Measurements from ENCODE around the gene TSPEAR. TPM values are rescaled to one million over a fixed set of nuclear protein-coding genes. Genes with fewer than 3 reads are reported as not detected.
"Not testable (repeated sequence)": the region's sequence is repeated elsewhere in the genome, so short reads cannot be mapped to it uniquely, and the experiment has no call there.

TSPEAR gene
- polyA plus RNA-seq, 2 donors = 0.01 to 0.04 TPM

DNA sequence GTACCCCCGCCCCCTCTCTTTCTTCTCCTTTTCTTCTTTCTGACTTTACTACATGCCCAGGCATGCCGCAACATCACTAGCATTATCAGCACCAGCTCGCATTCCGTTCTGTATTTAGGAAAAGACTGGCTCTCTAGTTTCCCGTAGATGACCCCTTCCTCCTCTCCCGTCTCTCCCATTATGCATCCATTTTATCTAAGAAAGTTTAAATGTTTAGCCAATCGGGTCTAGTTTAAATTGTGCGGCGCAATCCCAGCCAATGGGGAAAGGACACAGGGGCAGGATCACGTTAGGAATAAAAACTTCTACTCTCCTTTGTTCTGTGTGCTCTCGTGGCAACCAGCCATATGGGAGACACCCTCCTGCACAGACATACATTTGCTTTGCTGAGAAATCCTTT, 113.3 kb downstream of the TSPEAR start:
- no peaks in the 10 kb centered on the region for H3K9me3 ChIP-seq (ENCODE audit: control insufficient read depth in 2 of 2, insufficient read depth in 1 of 2, low read depth in 1 of 2, low read length in 1 of 2)
- H3K27me3 ChIP-seq (ENCODE audit: control insufficient read depth in 1 of 2, insufficient read depth in 2 of 2, low read length in 2 of 2) = no peaks in the 10 kb centered on the region
- 68 to 69% methylated on average over 11 of the region's 11 CpGs for WGBS, 2 donors
- H3K27ac ChIP-seq (ENCODE audit: low read depth in 2 of 2, low read length in 1 of 2) = no peak overlapping the region
- H3K4me1 ChIP-seq (ENCODE audit: control insufficient read depth in 2 of 2, insufficient read depth in 2 of 2, low read length in 1 of 2) = peaks cover 0 to 2% of the 10 kb centered on the region in 2 donors
- no peaks in the 10 kb centered on the region for H3K36me3 ChIP-seq (ENCODE audit: control insufficient read depth in 2 of 2, insufficient read depth in 2 of 2, low read length in 1 of 2)
- no peak overlapping the region for H3K4me3 ChIP-seq (ENCODE audit: low read depth in 1 of 2, low read length in 2 of 2)

DNA sequence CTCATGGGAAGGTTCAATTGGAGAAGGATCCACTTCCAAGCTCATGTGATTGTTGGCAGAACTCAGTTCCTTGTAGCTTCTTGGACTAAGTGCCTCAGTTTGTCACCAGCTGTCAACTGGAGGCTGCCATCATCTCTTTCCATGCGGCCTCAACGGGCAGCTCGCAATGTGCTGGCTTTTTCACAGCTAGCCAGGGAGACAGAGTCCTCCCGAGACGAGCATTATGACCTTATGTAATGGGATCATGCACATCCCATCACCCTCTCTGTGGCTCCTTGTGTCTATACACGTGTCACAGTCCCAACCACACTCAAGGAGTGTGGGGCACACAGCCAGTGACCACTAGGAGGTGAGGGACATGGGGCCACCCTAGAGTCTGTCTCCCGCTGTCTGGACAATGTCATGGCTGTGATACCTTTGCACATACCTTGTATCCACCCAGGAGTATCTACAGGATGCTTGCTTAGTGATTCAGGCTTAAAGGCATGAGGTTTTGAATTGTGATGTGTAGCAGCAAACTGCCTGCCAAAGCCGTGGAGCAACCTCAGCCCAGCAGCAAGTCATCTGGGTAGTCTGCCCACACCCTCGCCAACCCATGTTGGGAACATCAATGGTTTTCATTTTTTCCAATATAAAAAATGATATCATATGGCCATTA, 115.2 kb downstream of the TSPEAR start:
- Histone ChIP-seq H3K27me3 (ENCODE audit: control insufficient read depth in 1 of 2, insufficient read depth in 2 of 2, low read length in 2 of 2) (no peaks in the 10 kb centered on the region), H3K27ac (ENCODE audit: low read depth in 2 of 2, low read length in 1 of 2) (no peak overlapping the region), H3K4me3 (ENCODE audit: low read depth in 1 of 2, low read length in 2 of 2) (no peak overlapping the region), H3K4me1 (ENCODE audit: control insufficient read depth in 2 of 2, insufficient read depth in 2 of 2, low read length in 1 of 2) (peaks cover 0 to 11% of the 10 kb centered on the region in 2 donors), H3K9me3 (ENCODE audit: control insufficient read depth in 2 of 2, insufficient read depth in 1 of 2, low read depth in 1 of 2, low read length in 1 of 2) (no peaks in the 10 kb centered on the region), H3K36me3 (ENCODE audit: control insufficient read depth in 2 of 2, insufficient read depth in 2 of 2, low read length in 1 of 2) (no peaks in the 10 kb centered on the region)
- 69 to 72% methylated on average over 9 of the region's 9 CpGs for WGBS, 2 donors

DNA sequence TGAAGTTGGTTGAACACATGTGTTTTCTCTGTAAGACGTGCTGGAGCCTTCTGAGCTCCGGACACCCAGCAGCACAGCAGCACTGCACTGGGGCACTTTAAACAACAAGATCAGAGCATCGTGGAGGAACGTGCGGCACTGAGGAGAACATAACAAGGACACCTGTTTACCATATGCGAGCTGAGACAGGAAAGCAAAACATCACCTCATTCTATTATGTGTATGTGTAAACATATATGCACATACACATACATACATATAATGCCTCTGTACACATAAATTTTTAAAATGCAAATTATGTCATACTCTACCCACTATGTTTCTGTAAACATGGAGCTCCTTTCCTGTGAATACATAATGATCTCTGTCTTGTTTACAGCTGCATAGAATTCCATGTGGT, 115.8 kb downstream of the TSPEAR start:
- 70 to 72% methylated on average over 6 of the region's 6 CpGs for WGBS, 2 donors
- H3K27ac ChIP-seq (ENCODE audit: low read depth in 2 of 2, low read length in 1 of 2) = no peak overlapping the region
- H3K4me1 ChIP-seq (ENCODE audit: control insufficient read depth in 2 of 2, insufficient read depth in 2 of 2, low read length in 1 of 2) = peaks cover 0 to 9% of the 10 kb centered on the region in 2 donors
- no peaks in the 10 kb centered on the region for H3K9me3 ChIP-seq (ENCODE audit: control insufficient read depth in 2 of 2, insufficient read depth in 1 of 2, low read depth in 1 of 2, low read length in 1 of 2)
- H3K36me3 ChIP-seq (ENCODE audit: control insufficient read depth in 2 of 2, insufficient read depth in 2 of 2, low read length in 1 of 2) = no peaks in the 10 kb centered on the region
- H3K27me3 ChIP-seq (ENCODE audit: control insufficient read depth in 1 of 2, insufficient read depth in 2 of 2, low read length in 2 of 2) = no peaks in the 10 kb centered on the region
- no peak overlapping the region for H3K4me3 ChIP-seq (ENCODE audit: low read depth in 1 of 2, low read length in 2 of 2)

DNA sequence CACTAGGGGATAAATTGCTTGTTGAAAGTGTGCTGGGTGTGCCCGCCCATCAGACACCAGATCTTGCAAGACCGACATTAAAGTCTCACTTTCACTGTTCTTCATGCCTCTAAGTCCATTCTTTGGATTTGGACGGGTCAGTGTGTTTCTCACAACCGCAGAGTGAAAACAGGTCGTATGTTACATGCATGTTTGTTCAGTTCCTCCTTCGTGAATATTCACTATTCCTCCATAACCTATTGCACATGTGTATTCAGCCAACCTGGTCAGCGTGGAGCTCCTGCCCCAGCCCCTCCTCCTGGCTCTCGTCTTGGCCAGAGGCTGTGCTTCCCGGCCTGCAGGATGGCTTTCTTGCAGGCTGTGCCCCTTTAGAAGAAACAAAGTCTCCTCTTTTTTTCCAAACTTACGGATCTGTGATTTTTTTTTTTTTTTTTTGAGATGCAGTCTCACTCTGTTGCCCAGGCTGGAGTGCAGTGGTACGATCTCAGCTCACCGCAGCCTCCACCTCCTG, 116.9 kb downstream of the TSPEAR start:
- no peaks in the 10 kb centered on the region for H3K9me3 ChIP-seq (ENCODE audit: control insufficient read depth in 2 of 2, insufficient read depth in 1 of 2, low read depth in 1 of 2, low read length in 1 of 2)
- H3K4me3 ChIP-seq (ENCODE audit: low read depth in 1 of 2, low read length in 2 of 2) = no peak overlapping the region
- no peaks in the 10 kb centered on the region for H3K27me3 ChIP-seq (ENCODE audit: control insufficient read depth in 1 of 2, insufficient read depth in 2 of 2, low read length in 2 of 2)
- H3K4me1 ChIP-seq (ENCODE audit: control insufficient read depth in 2 of 2, insufficient read depth in 2 of 2, low read length in 1 of 2) = peaks cover 0 to 9% of the 10 kb centered on the region in 2 donors
- H3K27ac ChIP-seq (ENCODE audit: low read depth in 2 of 2, low read length in 1 of 2) = no peak overlapping the region
- no peaks in the 10 kb centered on the region for H3K36me3 ChIP-seq (ENCODE audit: control insufficient read depth in 2 of 2, insufficient read depth in 2 of 2, low read length in 1 of 2)
- 72 to 80% methylated on average over 12 of the region's 12 CpGs for WGBS, 2 donors

DNA sequence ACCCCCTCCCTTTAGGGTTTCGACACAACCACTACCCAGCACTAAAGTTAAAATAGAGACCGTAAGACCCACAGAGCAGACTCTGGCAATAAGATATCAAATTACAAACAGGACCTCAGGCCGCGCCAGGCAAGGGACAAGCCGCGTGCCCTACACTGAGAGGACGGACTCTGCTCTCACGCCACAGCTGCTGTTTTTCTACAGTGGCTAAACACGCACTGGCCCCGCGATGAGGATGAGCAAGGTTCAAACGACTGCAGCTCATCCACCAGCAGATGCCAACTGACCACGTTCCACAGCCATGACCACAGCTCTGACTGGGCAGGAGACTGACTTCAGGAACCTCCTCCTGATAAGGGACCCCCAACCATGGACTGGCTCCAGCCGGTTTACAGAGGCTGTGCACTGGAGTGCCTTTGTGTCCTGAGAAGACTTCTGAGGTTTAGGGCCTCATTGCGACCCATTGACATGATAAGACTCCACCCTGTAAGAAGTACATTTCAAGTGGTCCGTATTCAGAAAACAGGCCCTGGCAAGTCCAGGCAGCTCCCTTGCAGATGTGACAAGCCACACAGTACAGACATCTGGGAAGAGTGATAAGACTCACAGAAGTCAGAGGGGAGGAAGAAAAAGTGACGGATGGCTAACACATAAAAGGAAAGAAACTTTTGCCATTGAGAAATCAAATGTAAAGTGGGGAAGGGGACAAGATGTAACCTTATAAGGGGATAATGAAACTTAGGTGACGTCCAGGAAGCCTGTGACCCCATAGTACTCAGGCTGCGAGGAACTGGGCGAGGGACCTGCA, 117.6 kb downstream of the TSPEAR start:
- Histone ChIP-seq H3K4me1 (ENCODE audit: control insufficient read depth in 2 of 2, insufficient read depth in 2 of 2, low read length in 1 of 2) (peaks cover 0 to 9% of the 10 kb centered on the region in 2 donors), H3K27me3 (ENCODE audit: control insufficient read depth in 1 of 2, insufficient read depth in 2 of 2, low read length in 2 of 2) (no peaks in the 10 kb centered on the region), H3K27ac (ENCODE audit: low read depth in 2 of 2, low read length in 1 of 2) (no peak overlapping the region)

DNA sequence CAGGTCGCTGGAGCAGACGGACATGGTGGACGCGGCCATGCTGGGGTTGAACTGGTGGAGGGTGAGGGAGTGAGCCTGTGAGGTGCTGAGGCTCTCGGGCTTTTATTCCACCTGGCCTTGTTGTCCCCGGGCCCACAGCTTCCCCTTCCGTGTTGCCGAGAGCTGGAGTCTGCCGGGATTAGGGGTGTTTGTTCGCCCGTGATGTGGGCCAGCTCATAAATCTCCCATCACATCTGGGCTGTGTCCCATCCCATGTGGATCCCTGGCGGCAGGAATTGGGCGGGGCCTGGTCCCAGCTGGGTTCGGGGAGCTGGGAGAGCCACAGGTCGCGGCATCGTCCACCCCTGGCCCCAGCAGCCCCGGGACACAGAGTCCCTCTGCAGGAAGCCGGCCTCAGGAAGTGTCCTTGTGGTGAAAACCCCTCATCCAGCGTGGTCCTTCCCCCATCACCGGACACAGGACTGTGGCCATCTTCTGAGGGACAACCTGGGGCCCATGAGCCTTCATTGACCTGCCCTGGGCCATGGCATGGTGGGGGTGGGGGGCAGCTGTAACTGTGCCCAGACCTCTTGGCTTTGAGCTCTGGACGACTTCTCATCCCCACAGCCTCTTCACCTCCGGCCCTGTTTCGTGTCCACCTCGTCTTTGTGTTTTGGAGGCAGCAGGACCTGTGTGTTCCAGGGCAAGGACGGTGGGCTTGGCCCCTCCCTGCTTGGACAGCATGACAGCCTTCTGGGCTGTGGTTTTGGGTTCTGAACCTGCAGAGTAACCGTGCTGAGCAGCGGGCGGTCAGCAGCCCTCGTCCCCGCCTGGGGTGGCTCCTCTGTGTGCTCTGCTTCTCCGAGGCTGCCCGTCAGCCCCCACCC, 118.7 kb downstream of the TSPEAR start, which contains the start of gene KRTAP10-6:
Gene KRTAP10-6 (minus strand): TSS at position 60 of the 866 bp plus-strand sequence. CDS start 21 bp downstream, at position 39.
- Histone ChIP-seq H3K27ac (ENCODE audit: low read depth in 2 of 2, low read length in 1 of 2) (no peak within 1 kb of the TSS), H3K4me1 (ENCODE audit: control insufficient read depth in 2 of 2, insufficient read depth in 2 of 2, low read length in 1 of 2) (peaks cover 0 to 9% of the 10 kb centered on the region in 2 donors), H3K9me3 (ENCODE audit: control insufficient read depth in 2 of 2, insufficient read depth in 1 of 2, low read depth in 1 of 2, low read length in 1 of 2) (no peaks in the 10 kb centered on the region), H3K27me3 (ENCODE audit: control insufficient read depth in 1 of 2, insufficient read depth in 2 of 2, low read length in 2 of 2) (no peaks in the 10 kb centered on the region), H3K4me3 (ENCODE audit: low read depth in 1 of 2, low read length in 2 of 2) (no peak within 1 kb of the TSS), H3K36me3 (ENCODE audit: control insufficient read depth in 2 of 2, insufficient read depth in 2 of 2, low read length in 1 of 2) (no peaks in the 10 kb centered on the region)
- WGBS, 2 donors = 53 to 60% methylated on average over 31 to 33 of the region's 33 CpGs

More for the DNA sequence above, 117.6 kb downstream of the TSPEAR start:
- Histone ChIP-seq H3K9me3 (ENCODE audit: control insufficient read depth in 2 of 2, insufficient read depth in 1 of 2, low read depth in 1 of 2, low read length in 1 of 2) (no peaks in the 10 kb centered on the region), H3K4me3 (ENCODE audit: low read depth in 1 of 2, low read length in 2 of 2) (no peak overlapping the region), H3K36me3 (ENCODE audit: control insufficient read depth in 2 of 2, insufficient read depth in 2 of 2, low read length in 1 of 2) (no peaks in the 10 kb centered on the region)
- WGBS, 2 donors = 58 to 64% methylated on average over 20 of the region's 20 CpGs

DNA sequence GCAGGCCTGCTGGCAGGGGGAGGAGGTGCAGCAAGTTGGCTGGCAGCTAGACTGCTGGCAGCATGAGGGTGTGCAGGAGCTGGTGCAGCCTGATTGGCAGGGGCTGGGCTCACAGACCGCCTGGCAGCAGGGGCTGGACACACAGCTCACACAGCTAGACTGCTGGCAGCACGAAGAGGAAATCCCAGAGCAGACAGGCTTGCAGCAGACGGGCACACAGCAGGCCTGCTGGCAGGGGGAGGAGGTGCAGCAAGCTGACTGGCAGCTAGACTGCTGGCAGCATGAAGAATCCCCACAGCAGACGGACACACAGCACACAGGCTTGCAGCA, 119.6 kb downstream of the TSPEAR start:
- 22 to 30% methylated on average over 2 to 4 of the region's 4 CpGs for WGBS, 2 donors
- H3K27me3 ChIP-seq (ENCODE audit: control insufficient read depth in 1 of 2, insufficient read depth in 2 of 2, low read length in 2 of 2); H3K36me3 ChIP-seq (ENCODE audit: control insufficient read depth in 2 of 2, insufficient read depth in 2 of 2, low read length in 1 of 2); H3K4me3 ChIP-seq (ENCODE audit: low read depth in 1 of 2, low read length in 2 of 2); H3K4me1 ChIP-seq (ENCODE audit: control insufficient read depth in 2 of 2, insufficient read depth in 2 of 2, low read length in 1 of 2); H3K9me3 ChIP-seq (ENCODE audit: control insufficient read depth in 2 of 2, insufficient read depth in 1 of 2, low read depth in 1 of 2, low read length in 1 of 2); H3K27ac ChIP-seq (ENCODE audit: low read depth in 2 of 2, low read length in 1 of 2): not testable (repeated sequence)

DNA sequence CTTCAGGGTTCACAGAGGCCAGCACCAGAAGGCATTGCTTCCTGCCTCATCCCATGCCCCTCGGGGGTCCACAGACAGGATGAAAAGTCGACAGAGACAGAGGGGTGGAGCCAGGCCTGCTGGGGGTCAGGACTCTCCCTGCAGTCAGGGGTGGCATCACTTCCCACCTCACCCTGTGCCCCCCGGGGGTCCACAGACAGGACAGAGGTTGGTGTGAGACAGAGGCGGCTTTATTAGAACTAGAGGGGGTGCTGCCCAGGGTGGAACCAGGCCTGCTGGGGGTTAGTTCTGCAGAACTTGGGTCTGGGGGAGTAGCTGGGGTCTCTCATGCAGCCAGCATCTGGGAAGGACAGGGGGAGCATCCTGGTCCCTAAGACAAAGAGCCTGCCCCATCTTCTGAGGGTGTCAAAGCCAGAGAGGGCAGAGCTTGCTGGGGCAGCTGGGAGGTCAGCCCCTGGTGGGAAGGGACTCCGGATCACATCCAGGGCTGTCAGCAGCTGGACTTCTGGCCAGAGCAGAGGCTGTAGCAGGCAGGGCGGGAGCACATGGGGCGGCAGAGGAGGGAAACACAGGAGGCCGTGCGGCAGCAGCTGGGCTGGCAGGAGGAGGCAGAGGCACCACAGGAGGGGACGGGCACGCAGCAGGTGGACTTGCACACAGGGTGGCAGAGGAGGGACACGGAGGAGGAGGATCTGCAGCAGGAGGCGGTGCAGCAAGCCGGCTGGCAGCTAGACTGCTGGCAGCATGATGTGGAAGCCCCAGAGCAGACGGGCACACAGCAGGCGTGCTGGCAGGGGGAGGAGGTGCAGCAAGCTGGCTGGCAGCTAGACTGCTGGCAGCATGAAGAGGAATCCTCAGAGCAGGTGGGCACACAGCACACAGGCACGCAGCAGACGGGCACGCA, 120.2 kb downstream of the TSPEAR start:
- not testable (repeated sequence) for H3K4me3 ChIP-seq (ENCODE audit: low read depth in 1 of 2, low read length in 2 of 2); H3K27me3 ChIP-seq (ENCODE audit: control insufficient read depth in 1 of 2, insufficient read depth in 2 of 2, low read length in 2 of 2); H3K9me3 ChIP-seq (ENCODE audit: control insufficient read depth in 2 of 2, insufficient read depth in 1 of 2, low read depth in 1 of 2, low read length in 1 of 2); H3K27ac ChIP-seq (ENCODE audit: low read depth in 2 of 2, low read length in 1 of 2); H3K36me3 ChIP-seq (ENCODE audit: control insufficient read depth in 2 of 2, insufficient read depth in 2 of 2, low read length in 1 of 2); H3K4me1 ChIP-seq (ENCODE audit: control insufficient read depth in 2 of 2, insufficient read depth in 2 of 2, low read length in 1 of 2)
- 46 to 50% methylated on average over 17 to 18 of the region's 19 CpGs for WGBS, 2 donors
